Renal cortex interstitium (tissue), 11 donors: Measurements from ENCODE around the gene USF2. TPM values are rescaled to one million over a fixed set of nuclear protein-coding genes. Genes with fewer than 3 reads are reported as not detected.

Source experiments
- DNase-seq, 11 donors: peaks; one replicate each; pipeline ENCODE4 v3.0.0-alpha.2; 2013; ENCODE audit warnings: low read depth in 9 of 11, low spot score in 4 of 11; ENCODE audit errors: extremely low read depth in 1 of 11
- polyA plus RNA-seq, 3 donors: library from polyadenylated mRNA; unstranded; fragments of 120-200 nt; gene quantifications; one replicate each; pipeline ENCODE4 v1.2.1, GENCODE V29; 2013; ENCODE audit not compliant: insufficient read length in 3 of 3

USF2 gene
- polyA plus RNA-seq, 3 donors = 158 to 185 (median 181) TPM

DNA sequence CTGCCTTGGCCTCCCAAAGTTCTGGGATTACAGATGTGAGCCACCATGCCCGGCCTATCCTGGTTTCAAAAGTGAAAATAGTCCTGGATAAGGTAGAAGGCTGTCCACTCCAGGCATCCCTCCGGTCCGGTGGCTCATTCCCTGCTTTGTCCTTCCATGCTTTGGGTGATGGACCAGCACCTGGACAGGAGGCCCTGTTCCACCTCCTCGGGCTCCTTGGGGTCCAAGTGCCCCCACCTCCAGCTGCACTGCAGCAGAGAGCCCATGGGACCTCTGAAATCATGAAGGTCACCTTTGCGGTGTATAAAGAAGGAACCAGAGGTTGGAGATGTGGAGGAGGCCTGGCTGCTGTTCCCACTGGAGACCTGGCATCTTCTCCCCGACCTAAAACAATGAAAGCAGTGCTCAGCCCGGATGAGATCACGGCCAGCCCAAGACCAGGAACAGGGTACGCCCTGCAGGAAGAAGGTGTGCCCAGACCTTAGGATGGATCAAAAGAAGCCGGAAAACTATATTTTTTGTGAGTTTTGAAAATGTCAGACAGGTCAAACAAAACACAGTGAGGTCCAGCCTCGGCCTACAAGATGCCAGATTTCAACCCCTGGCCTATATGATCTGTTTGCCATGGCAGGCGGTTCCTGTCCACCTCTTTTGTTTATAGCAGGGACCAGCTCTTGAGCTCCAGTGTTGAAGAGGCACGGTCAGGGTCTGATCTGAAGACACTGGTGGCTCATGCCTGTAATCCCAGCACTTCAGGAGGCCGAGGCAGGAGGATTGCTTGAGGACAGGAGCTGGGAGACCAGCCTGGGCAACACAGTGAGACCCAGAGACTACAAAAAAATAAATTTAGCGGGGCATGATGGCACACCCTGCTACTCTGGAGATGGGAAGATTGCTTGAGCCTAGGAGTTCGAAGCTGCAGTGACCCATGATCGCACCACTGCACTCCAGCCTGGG lies 14.1 kb upstream of the USF2 start:
- DNase-seq = no peak

DNA sequence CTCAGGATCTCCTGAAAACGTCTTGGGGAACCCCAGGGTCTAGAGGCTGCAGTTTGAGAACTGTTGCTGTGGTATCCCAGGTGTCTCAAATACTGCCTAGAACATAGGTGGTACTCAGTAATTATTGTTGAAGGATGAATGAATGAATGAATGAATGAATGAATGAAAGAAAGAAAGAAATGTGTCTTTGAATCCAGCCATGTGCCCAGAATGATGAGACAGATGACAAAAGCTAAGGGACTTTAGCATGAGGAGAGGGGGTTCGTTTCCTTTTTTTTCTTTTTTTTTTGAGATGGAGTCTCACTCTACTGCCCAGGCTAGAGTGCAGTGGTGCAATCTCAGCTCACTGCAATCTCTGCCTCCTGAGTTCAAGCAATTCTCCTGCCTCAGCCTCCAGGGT lies 12.2 kb upstream of the USF2 start:
- DNase-seq = no peak

DNA sequence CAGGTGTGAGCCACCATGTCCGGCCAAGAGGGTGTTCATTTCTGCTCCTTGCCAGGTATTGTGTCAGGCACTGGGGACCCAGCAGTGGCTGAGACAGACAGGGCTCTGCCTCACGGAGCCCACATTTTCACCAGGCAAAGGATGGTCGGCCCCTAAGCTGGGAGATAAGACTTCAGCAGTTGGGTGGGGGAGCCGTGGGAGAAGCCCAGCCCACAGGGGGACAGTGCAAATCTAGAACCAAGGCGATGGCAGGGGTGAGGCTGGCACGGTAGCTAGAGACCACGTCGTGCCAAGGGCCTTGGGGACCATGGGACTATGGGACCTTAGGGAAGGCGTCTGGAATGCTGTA lies 11.7 kb upstream of the USF2 start:
- no peak for DNase-seq

DNA sequence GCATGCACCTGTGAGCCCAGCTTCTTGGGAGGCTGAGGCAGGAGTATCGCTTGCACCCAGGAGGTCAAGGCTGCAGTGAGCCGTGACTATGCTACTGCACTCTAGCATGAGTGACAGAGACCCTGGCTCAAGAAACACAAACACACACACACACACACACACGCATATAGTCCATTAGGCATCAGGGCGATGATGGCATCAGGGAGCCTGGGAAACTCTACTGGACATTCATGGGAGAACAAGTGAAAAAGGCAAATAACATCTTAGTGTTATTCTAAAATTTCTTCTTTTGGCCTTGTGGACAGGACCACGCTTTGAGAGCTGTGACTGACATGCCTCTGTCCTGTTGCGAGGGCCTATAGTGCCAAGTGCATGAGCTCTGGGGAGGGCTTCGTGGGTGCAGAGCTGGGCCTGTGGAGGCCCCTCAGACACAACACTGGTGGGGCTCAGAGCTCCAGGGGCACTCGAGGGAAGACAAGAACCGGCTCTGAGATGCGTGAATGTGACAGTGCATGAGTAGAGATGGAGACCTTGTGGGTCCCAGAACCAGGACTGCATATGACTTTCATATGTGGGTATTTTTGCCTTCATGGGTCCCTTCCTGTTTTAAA lies 8.0 kb upstream of the USF2 start:
- DNase-seq = no peak

DNA sequence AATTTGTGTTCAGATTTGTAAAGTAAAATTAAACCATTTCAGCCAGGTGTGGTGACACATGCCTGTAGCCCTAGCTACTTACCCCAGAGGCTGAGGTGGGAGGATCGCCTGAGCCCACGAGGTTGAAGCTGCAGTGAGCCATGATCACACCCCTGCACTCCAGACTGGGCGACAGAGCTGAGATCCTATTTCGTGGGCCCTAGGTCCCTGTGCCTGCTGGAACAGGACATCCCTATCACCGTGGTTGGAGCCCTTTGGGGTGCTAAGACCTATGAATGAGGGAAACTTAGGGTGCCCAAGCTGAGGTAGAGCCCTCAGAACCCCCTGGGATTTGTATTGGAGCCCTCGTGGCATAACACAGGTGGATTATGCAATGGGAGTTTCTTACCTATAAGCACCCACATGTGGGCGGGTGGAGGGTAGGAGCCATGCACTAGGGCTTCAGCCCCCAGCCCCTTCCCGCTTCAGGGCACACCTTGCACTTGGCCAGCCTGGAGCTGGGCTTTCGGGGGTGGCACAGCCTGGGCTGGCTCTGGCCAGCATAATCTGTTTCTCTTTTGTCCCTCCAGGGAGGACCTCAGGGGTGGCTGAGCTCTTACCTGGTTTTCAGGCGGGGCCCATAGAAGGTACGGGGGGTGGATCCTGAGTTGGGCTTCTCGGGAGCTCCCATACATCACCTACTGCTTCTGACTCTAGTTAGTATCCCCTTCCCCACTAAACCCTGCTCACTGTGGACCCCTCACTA lies 7.2 kb upstream of the USF2 start:
- no peak for DNase-seq

DNA sequence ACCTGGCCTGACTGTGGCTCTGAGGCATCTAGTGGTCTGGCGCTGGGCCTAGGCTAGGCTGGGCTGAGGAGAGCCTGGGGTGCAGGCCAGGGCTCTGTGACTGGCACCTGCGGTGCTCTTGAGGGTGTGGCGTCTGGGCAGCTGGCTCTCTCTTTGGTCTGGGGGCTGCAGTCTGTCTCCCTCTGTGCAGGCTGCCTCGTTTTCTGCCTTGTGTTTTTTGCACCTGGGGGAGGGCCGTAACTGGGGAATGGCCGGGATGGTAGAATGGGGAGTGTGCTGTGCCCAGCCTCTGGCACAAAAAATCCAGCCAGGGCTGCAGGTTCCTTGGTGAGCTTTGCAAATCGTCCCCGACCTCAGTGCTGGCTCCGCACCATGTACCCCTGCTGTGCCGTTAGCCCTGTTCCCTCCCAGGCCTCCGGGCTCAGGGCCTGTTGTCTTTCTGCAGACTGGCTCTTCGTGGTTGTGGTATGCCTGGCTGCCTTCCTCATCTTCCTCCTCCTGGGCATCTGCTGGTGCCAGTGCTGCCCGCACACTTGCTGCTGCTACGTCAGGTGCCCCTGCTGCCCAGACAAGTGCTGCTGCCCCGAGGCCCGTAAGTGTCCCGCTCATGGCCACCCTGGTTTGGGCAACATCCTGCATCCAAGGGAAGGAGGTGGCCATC lies 6.5 kb upstream of the USF2 start:
- DNase-seq = no peak

DNA sequence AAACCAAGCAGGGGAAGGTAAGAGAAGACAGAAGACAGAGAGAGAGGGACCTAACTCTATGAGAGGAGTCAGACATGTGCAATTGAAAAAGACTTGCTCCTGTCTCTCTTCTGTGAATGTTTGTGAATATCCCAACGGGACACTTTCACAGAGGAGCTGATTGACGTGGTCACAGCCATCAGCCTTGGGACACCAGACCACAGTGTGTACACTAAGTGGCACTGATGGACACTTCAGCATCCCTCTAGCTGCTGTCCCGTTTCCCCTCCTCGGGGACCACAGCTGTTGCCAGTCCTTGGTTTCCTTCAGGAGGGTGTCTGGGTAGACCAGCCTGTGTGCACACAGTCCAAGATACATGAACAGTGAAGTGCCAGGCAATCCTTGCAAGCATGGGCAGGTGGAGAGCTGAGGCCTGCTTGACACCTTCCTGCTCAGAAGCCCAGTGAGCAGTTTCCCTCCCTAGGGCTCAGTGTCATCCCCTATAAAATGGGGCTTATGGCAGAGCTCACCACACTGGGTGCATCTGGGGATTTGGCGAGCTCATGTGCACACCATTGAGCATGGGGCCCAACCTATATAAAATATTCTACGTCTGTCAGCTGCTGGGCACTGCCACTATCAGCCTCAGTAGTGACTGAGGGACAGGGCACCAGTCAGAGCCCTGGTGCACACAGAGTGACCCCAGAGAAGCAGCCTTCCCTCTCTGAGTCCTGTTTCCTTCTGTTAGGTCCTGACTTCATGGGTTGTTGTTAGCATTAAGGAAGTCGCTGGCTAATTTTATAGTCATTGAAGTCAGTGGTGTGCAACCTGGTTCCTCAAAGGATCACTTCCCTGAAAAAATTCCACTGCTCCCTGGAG lies 4.3 kb upstream of the USF2 start:
- no peak for DNase-seq

DNA sequence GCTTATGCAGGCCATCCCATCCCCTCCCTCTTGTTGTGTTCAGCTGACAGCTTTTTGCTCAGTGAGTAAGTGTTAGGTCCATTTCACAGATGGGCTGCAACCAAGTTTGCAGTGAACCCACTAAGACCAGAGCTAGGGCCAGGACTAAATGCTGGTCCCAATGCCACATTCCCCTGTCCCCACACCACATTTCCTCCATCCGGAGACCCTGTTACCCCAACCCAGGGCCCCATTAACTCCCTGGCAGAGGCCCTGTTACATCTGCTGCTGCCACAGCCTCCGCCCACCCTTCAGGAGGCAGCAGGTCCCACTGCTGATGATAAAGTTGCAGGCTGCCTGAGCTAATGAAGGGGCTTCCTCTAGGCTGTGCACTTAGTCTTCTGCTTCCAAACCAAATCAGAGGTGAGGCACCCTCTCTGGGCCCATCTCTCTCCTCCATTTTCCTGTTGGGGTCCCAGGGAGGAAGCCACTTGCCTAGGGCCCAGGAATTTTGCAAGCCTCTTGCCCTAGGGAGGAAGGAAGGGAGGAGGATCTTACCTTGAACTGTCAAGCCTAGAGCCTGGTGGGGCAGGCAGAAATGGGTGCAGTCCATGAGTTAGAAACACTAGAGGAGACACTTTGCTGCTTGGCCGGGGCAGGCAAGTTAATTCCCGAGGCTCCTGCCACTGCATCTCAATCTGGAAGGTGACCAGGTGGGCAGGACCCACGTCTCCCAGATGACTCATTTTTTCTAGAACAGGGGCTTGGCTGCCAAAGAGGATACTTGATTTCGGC lies 3.4 kb upstream of the USF2 start:
- no peak for DNase-seq

DNA sequence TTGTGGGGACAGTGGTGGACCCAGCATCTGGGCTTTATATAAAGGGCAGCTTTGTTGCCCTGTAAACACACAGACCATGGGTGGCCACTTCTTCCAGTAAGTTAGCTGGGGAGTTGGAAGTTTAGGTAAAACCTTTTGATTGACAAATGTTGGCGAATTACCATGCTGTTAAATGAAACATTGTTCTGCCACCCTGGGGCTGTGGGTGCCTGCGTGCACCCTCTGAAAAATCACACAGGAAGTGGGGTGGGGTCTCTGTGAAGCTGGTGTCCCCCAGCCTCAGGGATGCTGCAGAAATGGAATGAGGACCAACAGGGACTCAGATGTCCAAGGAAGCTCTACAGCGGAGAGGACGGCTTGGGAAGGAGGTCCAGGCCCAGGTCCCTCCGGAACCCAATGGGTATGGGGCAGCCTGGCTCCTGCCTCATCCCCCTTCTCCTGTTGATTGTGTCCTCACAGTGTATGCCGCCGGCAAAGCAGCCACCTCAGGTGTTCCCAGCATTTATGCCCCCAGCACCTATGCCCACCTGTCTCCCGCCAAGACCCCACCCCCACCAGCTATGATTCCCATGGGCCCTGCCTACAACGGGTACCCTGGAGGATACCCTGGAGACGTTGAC lies 2.8 kb upstream of the USF2 start:
- DNase-seq = no peak

DNA sequence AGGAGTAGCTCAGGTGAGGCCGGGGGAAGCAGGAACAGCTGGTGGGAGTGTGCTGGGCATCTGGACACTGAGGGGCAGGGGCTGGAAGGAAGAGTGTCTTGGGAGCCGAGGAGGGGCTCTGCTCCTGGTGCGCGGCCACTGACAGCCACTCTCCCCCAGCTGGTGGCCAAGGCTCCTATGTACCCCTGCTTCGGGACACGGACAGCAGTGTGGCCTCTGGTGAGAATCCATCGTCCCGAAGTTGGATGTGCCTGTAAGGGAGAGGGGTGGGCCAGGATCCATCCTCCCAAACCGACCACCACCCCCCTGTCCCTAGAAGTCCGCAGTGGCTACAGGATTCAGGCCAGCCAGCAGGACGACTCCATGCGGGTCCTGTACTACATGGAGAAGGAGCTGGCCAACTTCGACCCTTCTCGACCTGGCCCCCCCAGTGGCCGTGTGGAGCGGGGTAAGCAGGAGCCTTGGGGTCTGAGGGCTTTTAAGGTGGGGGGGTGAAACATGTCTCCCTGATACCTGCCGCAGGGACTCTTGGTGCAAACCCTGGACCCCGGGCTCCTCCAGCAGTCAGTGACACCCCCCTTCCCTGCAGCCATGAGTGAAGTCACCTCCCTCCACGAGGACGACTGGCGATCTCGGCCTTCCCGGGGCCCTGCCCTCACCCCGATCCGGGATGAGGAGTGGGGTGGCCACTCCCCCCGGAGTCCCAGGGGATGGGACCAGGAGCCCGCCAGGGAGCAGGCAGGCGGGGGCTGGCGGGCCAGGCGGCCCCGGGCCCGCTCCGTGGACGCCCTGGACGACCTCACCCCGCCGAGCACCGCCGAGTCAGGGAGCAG lies 2.0 kb upstream of the USF2 start:
- no peak for DNase-seq

DNA sequence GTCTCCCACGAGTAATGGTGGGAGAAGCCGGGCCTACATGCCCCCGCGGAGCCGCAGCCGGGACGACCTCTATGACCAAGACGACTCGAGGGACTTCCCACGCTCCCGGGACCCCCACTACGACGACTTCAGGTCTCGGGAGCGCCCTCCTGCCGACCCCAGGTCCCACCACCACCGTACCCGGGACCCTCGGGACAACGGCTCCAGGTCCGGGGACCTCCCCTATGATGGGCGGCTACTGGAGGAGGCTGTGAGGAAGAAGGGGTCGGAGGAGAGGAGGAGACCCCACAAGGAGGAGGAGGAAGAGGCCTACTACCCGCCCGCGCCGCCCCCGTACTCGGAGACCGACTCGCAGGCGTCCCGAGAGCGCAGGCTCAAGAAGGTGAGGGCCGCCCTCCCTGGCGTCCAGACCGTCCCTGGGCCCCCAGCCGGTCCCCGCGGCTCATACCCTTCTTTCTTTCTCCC lies 1.4 kb upstream of the USF2 start:
- DNase-seq = no peak

DNA sequence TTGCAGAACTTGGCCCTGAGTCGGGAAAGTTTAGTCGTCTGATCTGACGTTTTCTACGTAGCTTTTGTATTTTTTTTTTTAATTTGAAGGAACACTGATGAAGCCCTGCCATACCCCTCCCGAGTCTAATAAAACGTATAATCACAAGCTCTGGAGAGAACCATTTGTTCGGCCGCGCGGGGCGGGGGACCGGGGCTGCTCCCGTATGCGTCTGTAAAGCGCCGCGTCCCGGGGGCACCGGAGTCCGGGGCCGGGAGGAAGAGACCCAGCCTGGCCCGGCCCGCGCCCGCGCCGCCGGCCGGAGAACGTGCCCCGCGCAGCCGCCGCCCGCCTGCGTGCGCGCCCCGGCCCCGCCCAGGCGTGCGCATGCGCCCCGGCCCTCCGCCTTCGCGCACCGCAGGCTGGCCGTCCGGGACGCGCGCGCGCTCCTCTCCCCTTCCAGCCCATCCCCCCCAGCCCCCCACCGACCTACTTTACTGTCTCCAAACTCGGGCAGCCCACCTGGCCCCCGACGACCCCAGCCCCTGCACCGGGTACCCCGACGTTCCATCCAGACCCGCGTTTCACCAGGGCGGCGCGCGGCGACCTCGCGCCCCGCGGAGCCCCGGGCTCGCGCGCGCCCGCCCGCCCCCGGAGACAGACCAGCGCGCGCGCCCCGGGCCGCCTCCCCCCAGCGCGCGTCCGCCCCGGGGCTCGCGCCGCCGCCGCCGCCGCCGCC lies 785 bp upstream of the USF2 start:
- DNase-seq = peak in 7 of 11 donors; percentile 37 to 73 (median 65)

DNA sequence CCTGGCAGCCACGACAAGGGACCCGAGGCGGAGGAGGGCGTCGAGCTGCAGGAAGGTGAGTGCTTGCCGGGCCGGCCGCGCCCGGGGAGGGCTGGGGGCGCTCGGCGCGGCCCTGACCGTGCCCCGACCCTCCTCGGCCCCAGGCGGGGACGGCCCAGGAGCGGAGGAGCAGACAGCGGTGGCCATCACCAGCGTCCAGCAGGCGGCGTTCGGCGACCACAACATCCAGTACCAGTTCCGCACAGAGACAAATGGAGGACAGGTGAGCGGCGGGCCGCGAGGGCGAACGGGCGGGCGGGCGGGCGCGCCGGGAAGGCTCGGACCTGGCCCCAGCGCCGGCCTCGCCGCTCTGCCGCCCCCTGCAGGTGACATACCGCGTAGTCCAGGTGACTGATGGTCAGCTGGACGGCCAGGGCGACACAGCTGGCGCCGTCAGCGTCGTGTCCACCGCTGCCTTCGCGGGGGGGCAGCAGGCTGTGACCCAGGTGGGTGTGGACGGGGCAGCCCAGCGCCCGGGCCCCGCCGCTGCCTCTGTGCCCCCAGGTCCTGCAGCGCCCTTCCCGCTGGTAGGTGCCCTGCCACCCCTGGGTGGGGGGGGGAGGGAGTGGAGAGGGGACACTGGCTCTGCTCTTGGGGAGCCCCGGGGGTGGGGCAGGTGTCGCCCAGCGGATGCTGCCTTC lies 816 bp downstream of the USF2 start:
- peak; percentile 56 to 87 (median 77) for DNase-seq

DNA sequence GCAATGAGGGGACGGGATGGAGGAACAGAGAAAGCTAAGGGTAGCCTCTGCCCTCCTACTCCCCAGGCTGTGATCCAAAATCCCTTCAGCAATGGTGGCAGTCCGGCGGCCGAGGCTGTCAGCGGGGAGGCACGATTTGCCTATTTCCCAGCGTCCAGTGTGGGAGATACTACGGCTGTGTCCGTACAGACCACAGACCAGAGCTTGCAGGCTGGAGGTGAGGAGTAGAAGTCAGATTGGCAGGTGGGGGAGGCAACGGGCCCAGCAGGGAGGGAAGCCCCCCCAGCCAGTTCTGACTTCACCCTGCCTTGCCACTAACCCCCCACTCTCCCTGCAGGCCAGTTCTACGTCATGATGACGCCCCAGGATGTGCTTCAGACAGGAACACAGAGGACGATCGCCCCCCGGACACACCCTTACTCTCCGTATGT lies 1.6 kb downstream of the USF2 start:
- no peak for DNase-seq

DNA sequence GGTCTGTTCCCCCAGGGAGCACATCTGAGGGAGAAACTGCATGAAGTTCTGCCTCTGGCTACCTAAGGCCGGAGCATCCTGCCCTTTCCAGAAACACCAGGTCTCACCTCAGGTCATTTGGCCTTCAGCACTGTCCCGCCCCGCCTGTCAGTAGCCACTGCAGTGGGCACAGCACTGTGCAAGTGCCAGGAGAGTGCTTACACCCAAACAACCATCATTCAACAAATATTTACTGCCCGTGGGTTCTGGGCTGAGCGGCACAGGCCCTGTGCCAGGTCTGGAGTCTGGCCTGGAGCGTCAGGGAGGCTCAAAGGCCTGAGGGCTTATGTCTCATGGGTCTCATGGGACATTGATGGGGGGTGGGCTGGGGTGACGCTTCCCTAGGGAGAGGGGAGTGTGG lies 2.8 kb downstream of the USF2 start:
- no peak for DNase-seq
